ENCODE measurements around the gene GOLPH3L.
"Not testable (repeated sequence)": the region's sequence is repeated elsewhere in the genome, so short reads cannot be mapped to it uniquely, and the experiment has no call there.

The GOLPH3L gene

GRCh38 chr1:150696995-150697927 is at the start of gene GOLPH3L:
Gene GOLPH3L (minus strand): TSS chr1:150697154. CDS start chr1:150694838, 2,316 bp downstream.
- peak; percentile 100 for FAIRE-seq

GRCh38 chr1:150730130-150730721 is 33.3 kb upstream of the GOLPH3L start:
- no peak for FAIRE-seq

GRCh38 chr1:150724336-150724735 is 27.4 kb upstream of the GOLPH3L start:
- FAIRE-seq: no peak

GRCh38 chr1:150720703-150721102 is 23.7 kb upstream of the GOLPH3L start, which contains the start of gene HORMAD1:
Gene HORMAD1 (minus strand): TSS chr1:150720895. CDS start chr1:150719505, 1,390 bp downstream.
- FAIRE-seq: no peak

GRCh38 chr1:150720098-150720497 is 23.1 kb upstream of the GOLPH3L start:
- FAIRE-seq: no peak

GRCh38 chr1:150718225-150718891 is 21.4 kb upstream of the GOLPH3L start:
- FAIRE-seq: no peak

- FAIRE-seq: not testable (repeated sequence)
These were observed 12.1 kb upstream of the GOLPH3L start for GRCh38 chr1:150709031-150709430.

- FAIRE-seq: no peak
These were observed 11.6 kb upstream of the GOLPH3L start for GRCh38 chr1:150708595-150708994.

- FAIRE-seq: no peak
These were observed 9.1 kb upstream of the GOLPH3L start for GRCh38 chr1:150706091-150706490.

GRCh38 chr1:150703427-150703826 is 6.5 kb upstream of the GOLPH3L start:
- FAIRE-seq: no peak

GRCh38 chr1:150696590-150696989 is 364 bp downstream of the GOLPH3L start:
- no peak for FAIRE-seq

GRCh38 chr1:150696162-150696561 is 792 bp downstream of the GOLPH3L start:
- FAIRE-seq: peak; percentile 49

GRCh38 chr1:150695561-150695960 is 1.4 kb downstream of the GOLPH3L start:
- FAIRE-seq: no peak

GRCh38 chr1:150692720-150693119 is 4.2 kb downstream of the GOLPH3L start:
- FAIRE-seq: no peak

GRCh38 chr1:150688763-150689162 is 8.2 kb downstream of the GOLPH3L start:
- no peak for FAIRE-seq

GRCh38 chr1:150686275-150686674 is 10.7 kb downstream of the GOLPH3L start:
- no peak for FAIRE-seq

- no peak for FAIRE-seq
These were observed 13.0 kb downstream of the GOLPH3L start for GRCh38 chr1:150683914-150684313.

GRCh38 chr1:150678988-150679387 is 18.0 kb downstream of the GOLPH3L start:
- FAIRE-seq: no peak

GRCh38 chr1:150674881-150675280 is 22.1 kb downstream of the GOLPH3L start:
- FAIRE-seq: no peak

- FAIRE-seq: no peak
These were observed 33.6 kb downstream of the GOLPH3L start for GRCh38 chr1:150663321-150663720.

- FAIRE-seq: no peak
These were observed 34.1 kb downstream of the GOLPH3L start for GRCh38 chr1:150662811-150663210.

GRCh38 chr1:150661156-150661555 is 35.8 kb downstream of the GOLPH3L start:
- FAIRE-seq: peak; percentile 26

GRCh38 chr1:150660584-150660983 is 36.4 kb downstream of the GOLPH3L start:
- FAIRE-seq: no peak
